Stromal cell of bone marrow (primary cell): ENCODE measurements around the gene DAZ1.
"Not testable (repeated sequence)": the region's sequence is repeated elsewhere in the genome, so short reads cannot be mapped to it uniquely, and the experiment has no call there.

ENCODE experiments used
- DNase-seq: peaks from one replicate; pipeline ENCODE4 v3.0.0-alpha.2; 2012; ENCODE audit warnings: low read depth

The DAZ1 gene

GRCh38 chrY:23198908-23199307, at the start of gene DAZ1:
DAZ1 (minus strand) TSS chrY:23199008; CDS start chrY:23198800, 208 bp downstream.
- DNase-seq: not testable (repeated sequence)

GRCh38 chrY:23219233-23219632, 20.4 kb upstream of the DAZ1 start, which contains the start of gene DAZ2:
DAZ2 (plus strand) TSS chrY:23219533; CDS start chrY:23219741, 208 bp downstream.
- DNase-seq: not testable (repeated sequence)

GRCh38 chrY:23210681-23211080, 11.9 kb upstream of the DAZ1 start:
- DNase-seq: not testable (repeated sequence)

GRCh38 chrY:23209802-23210495, 11.1 kb upstream of the DAZ1 start:
- not testable (repeated sequence) for DNase-seq

- not testable (repeated sequence) for DNase-seq
Observed at GRCh38 chrY:23207455-23207854, 8.6 kb upstream of the DAZ1 start.
